Ovary (tissue), 9 donors: ENCODE data around the gene FANCC. TPM values are rescaled to one million over a fixed set of nuclear protein-coding genes. Genes with fewer than 3 reads are reported as not detected.
"Not testable (repeated sequence)": the region's sequence is repeated elsewhere in the genome, so short reads cannot be mapped to it uniquely, and the experiment has no call there.

Source experiments
- DNase-seq, 5 donors: peaks; one replicate each; pipeline ENCODE4 v3.0.0-alpha.2; 2019 to 2020
- H3K27ac ChIP-seq, 2 donors: fragments of 200-600 bp; one replicate each; pipeline versions ENCODE4 v1.5.1 to v1.8.0; 2019 to 2022
- H3K27me3 ChIP-seq: fragments of 200-600 bp; one replicate; pipeline ENCODE4 v1.8.0; 2022
- H3K36me3 ChIP-seq: fragments of 200-600 bp; sonication (generic); one replicate; pipeline ENCODE4 v1.5.1; 2019
- H3K4me1 ChIP-seq: one replicate; pipeline ENCODE4 v1.8.1; 2013; ENCODE audit warnings: mild to moderate bottlenecking, moderate library complexity; ENCODE audit not compliant: insufficient read depth
- H3K4me3 ChIP-seq: fragments of 200-600 bp; sonication (generic); one replicate; pipeline ENCODE4 v1.5.1; 2017
- H3K9me3 ChIP-seq, 2 donors: fragments of 200-600 bp in 1 of 2; sonication (generic) in 1 of 2; one replicate each; pipeline versions ENCODE4 v1.5.1 to v1.8.1; 2013 to 2019; ENCODE audit warnings: mild to moderate bottlenecking in 1 of 2, moderate library complexity in 1 of 2
- CTCF ChIP-seq, 3 donors: fragments of 450-650 bp in 2 of 3; fragments of 200-600 bp in 1 of 3; IDR thresholded peaks; one replicate each; pipeline versions ENCODE4 v1.5.1 to v1.8.0; 2016 to 2022; ENCODE audit warnings: antibody characterized with exemption in 3 of 3, mild to moderate bottlenecking in 1 of 3
- EP300 ChIP-seq: sonication (generic); formaldehyde crosslinking; IDR thresholded peaks from one replicate; pipeline ENCODE4 v1.6.1; 2017; ENCODE audit warnings: antibody characterized with exemption
- POLR2A ChIP-seq: fragments of 450-650 bp; IDR thresholded peaks from one replicate; pipeline ENCODE4 v1.6.1; 2017; ENCODE audit warnings: antibody characterized with exemption, mild to moderate bottlenecking, moderate library complexity
- WGBS, 3 donors: extraction: QIAGEN DNeasy Blood & Tissue Kit in 1 of 3; methylation state at CpG; one replicate each; pipeline versions ENCODE4 v1.1.5 to v1.1.7; 2013 to 2017; 5-methylcytosine and 5-hydroxymethylcytosine counted together
- intact Hi-C, 4 donors: fragments of 100-400 bp; cut with DNase I; formaldehyde crosslinking; loops; one replicate each; pipeline versions ENCODE4 v1.11.0 to v1.15.1; 2022 to 2023
- polyA plus RNA-seq, 2 donors: library from polyadenylated mRNA; stranded (reverse); fragments of 200-250 nt in 1 of 2; fragments of 350-450 nt in 1 of 2; fragmentation: Illumina TruSeq in 1 of 2; extraction: RNeasy Lipid Tissue Mini Kit (QIAGEN cat#74804) in 1 of 2; gene quantifications; one replicate each; pipeline ENCODE4 v1.2.3, GENCODE V29; 2013 to 2014
- total RNA-seq, 7 donors: library from RNA; depleted of rRNA in 2 of 7; stranded (reverse); fragments of >200 nt in 2 of 7; fragmentation: NEBNext Ultra II Directional in 3 of 7; extraction: Animal tissue kit (Norgen Biotek cat#: 25700) in 3 of 7; gene quantifications; one replicate each; pipeline versions ENCODE4 v1.1.0 to v1.2.4, GENCODE V29; 2016 to 2023
- donor health status: DM: no; HTN: no; CAD: no; lungs with moderate emphysema.
- donor health status: DM: no; HTN: no; CAD: no.
- donor health status: Bipolar disorder and iron deficiency.
- donor health status: DM: yes; HTN: yes; CAD: no.
- donor health status: DM: no; HTN: no; CAD: no.
- donor health status: DM: yes; HTN: yes; CAD: no.

Gene FANCC
- total and polyA plus RNA-seq, 9 donors: 2.9 to 7.5 (median 4.9) TPM

- no peaks in the 10 kb centered on the region for H3K36me3 ChIP-seq
- no peaks in the 10 kb centered on the region for H3K27me3 ChIP-seq
- intact Hi-C loops: no loop called here
- H3K4me1 ChIP-seq: no peaks in the 10 kb centered on the region
- no peak for DNase-seq
- 93 to 97% (median 96%) methylated on average over 3 of the region's 3 CpGs for WGBS, 3 donors
- H3K4me3 ChIP-seq: no peak overlapping the region
- no peak overlapping the region for H3K27ac ChIP-seq
- no peaks in the 10 kb centered on the region for H3K9me3 ChIP-seq
- TF ChIP-seq CTCF (IDR thresholded peaks at IDR 0.05) (no peak), EP300 (no peak), POLR2A (no peak)
These were observed 93.0 kb downstream of the FANCC start for GRCh38 chr9:95224376-95225019.

- H3K9me3 ChIP-seq, intact Hi-C loops, H3K4me3 ChIP-seq, H3K27ac ChIP-seq, H3K36me3 ChIP-seq, H3K4me1 ChIP-seq, DNase-seq, H3K27me3 ChIP-seq: not testable (repeated sequence)
- 71 to 98% (median 84%) methylated on average over 4 of the region's 4 CpGs for WGBS, 3 donors
These were observed 97.2 kb downstream of the FANCC start for GRCh38 chr9:95220352-95220751.

- H3K4me1 ChIP-seq: peaks cover 2% of the 10 kb centered on the region
- H3K9me3 ChIP-seq: no peaks in the 10 kb centered on the region
- H3K36me3 ChIP-seq: no peaks in the 10 kb centered on the region
- H3K27ac ChIP-seq: no peak overlapping the region
- H3K4me3 ChIP-seq: no peak overlapping the region
- DNase-seq: no peak
- no peaks in the 10 kb centered on the region for H3K27me3 ChIP-seq
- 60 to 71% (median 64%) methylated on average over 4 of the region's 4 CpGs for WGBS, 3 donors
- TF ChIP-seq POLR2A (no peak), EP300 (no peak), CTCF (IDR thresholded peaks at IDR 0.05) (no peak)
- intact Hi-C loops: no loop called here
These were observed 98.7 kb downstream of the FANCC start for GRCh38 chr9:95218773-95219172.

- H3K36me3 ChIP-seq: no peaks in the 10 kb centered on the region
- intact Hi-C loops: no loop called here
- H3K4me3 ChIP-seq: no peak overlapping the region
- no peaks in the 10 kb centered on the region for H3K9me3 ChIP-seq
- TF ChIP-seq CTCF (IDR thresholded peaks at IDR 0.05): no peak
- no peak for TF ChIP-seq POLR2A
- no peak for TF ChIP-seq EP300
- no peak for DNase-seq
- H3K27me3 ChIP-seq: no peaks in the 10 kb centered on the region
- WGBS, 3 donors: 78 to 83% (median 78%) methylated on average over 5 of the region's 5 CpGs
- peaks cover 2% of the 10 kb centered on the region for H3K4me1 ChIP-seq
- H3K27ac ChIP-seq: no peak overlapping the region
These were observed 99.6 kb downstream of the FANCC start for GRCh38 chr9:95217936-95218335.

GRCh38 chr9:95215336-95215898 is 102.1 kb downstream of the FANCC start:
- H3K27me3 ChIP-seq: no peaks in the 10 kb centered on the region
- no peaks in the 10 kb centered on the region for H3K9me3 ChIP-seq
- 92 to 94% (median 93%) methylated on average over 5 of the region's 5 CpGs for WGBS, 3 donors
- no peak overlapping the region for H3K4me3 ChIP-seq
- H3K36me3 ChIP-seq: no peaks in the 10 kb centered on the region
- H3K4me1 ChIP-seq: peaks cover 5% of the 10 kb centered on the region
- no peak for DNase-seq
- no peak overlapping the region for H3K27ac ChIP-seq
- intact Hi-C loops: no loop called here
- TF ChIP-seq EP300 (no peak), CTCF (IDR thresholded peaks at IDR 0.05) (no peak), POLR2A (no peak)
